Osteoblast (primary cell): ENCODE data around the gene SCGB2B2. TPM values are rescaled to one million over a fixed set of nuclear protein-coding genes. Genes with fewer than 3 reads are reported as not detected.

ENCODE experiments used
- DNase-seq: peaks from one replicate; pipeline ENCODE4 v3.0.0; 2011; ENCODE audit warnings: low spot score, mixed read lengths; ENCODE audit not compliant: insufficient read length; ENCODE audit errors: missing footprints
- H2AFZ ChIP-seq: 2 replicates; pipeline ENCODE4 v1.6.0; 2011; ENCODE audit warnings: mild to moderate bottlenecking, low read length
- H3K27ac ChIP-seq: 2 replicates; pipeline ENCODE4 v1.5.1; 2011; ENCODE audit warnings: mild to moderate bottlenecking, low read depth, low read length, moderate library complexity
- H3K27me3 ChIP-seq: 2 replicates; pipeline ENCODE4 v1.6.0; 2012; ENCODE audit warnings: mild to moderate bottlenecking, control low read depth, inconsistent platforms, low read length, moderate library complexity; ENCODE audit not compliant: insufficient read depth
- H3K36me3 ChIP-seq: 2 replicates; pipeline ENCODE4 v1.5.1; 2011; ENCODE audit warnings: mild to moderate bottlenecking, low read length, control low read depth, moderate library complexity; ENCODE audit not compliant: insufficient read depth
- H3K4me1 ChIP-seq: 2 replicates; pipeline ENCODE4 v1.5.1; 2011; ENCODE audit warnings: mild to moderate bottlenecking, low read length, control low read depth, moderate library complexity; ENCODE audit not compliant: insufficient read depth
- H3K4me2 ChIP-seq: 2 replicates; pipeline ENCODE4 v1.6.0; 2011; ENCODE audit warnings: mild to moderate bottlenecking, low read length; ENCODE audit not compliant: insufficient read depth
- H3K4me3 ChIP-seq: fragments of 200-600 bp; sonication (generic); 3 replicates; pipeline ENCODE4 v1.5.1; 2012; ENCODE audit warnings: mild to moderate bottlenecking, low read length, inconsistent platforms; ENCODE audit not compliant: insufficient read depth
- H3K79me2 ChIP-seq: 2 replicates; pipeline ENCODE4 v1.6.0; 2012; ENCODE audit warnings: mild to moderate bottlenecking, low read length, control low read depth, inconsistent platforms; ENCODE audit not compliant: insufficient read depth
- H3K9me3 ChIP-seq: 2 replicates; pipeline ENCODE4 v1.5.1; 2011; ENCODE audit warnings: low read depth, low read length, control low read depth
- H4K20me1 ChIP-seq: 2 replicates; pipeline ENCODE4 v1.6.0; 2012; ENCODE audit warnings: mild to moderate bottlenecking, low read length, control low read depth; ENCODE audit not compliant: insufficient read depth
- small RNA-seq: library from RNA; depleted of rRNA; stranded (forward); fragments of <200 nt; gene quantifications from one replicate; pipeline ENCODE3, GENCODE V24; 2012
- total RNA-seq: library from RNA; depleted of rRNA; stranded (reverse); fragments of >200 nt; gene quantifications from 2 replicates; pipeline ENCODE4 v1.2.3, GENCODE V29; 2012
- TF ChIP-seq, protein P1 (sequence below): IDR thresholded peaks from 2 replicates; pipeline ENCODE4 v1.5.1; 2011; ENCODE audit warnings: mild to moderate bottlenecking, low read depth, low read length, moderate library complexity; ENCODE audit errors: extremely low read depth

The SCGB2B2 gene
- total RNA-seq, 1 donor: 0.36 TPM

DNA sequence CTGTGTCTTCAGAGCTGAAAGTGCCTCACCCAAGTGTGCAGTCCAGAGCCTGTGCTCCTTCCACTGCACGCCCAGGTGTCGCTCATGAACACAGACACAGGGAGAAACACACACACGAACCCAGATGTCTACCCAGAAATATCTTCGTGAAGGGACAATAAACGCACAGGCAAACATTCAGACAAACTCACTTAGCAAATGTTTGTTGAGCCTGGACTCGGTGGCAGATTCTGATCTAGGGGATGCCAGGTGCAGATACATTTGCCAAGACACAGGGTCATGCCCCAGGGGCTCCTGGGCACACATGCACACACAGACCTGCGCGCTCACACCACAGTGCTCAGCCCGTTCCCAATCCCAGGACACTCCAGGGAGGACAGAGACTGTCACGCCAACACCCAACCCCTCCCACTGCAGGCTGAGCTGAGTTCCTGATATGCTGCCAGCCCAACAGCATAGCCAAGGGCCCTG is 31.9 kb downstream of the SCGB2B2 start:
- Histone ChIP-seq H3K4me3 (no peak overlapping the region), H3K79me2 (no peaks in the 10 kb centered on the region), H3K27ac (no peak overlapping the region), H3K4me2 (no peak overlapping the region), H3K27me3 (no peaks in the 10 kb centered on the region), H3K9me3 (no peaks in the 10 kb centered on the region), H3K4me1 (no peaks in the 10 kb centered on the region), H4K20me1 (no peaks in the 10 kb centered on the region), H3K36me3 (no peaks in the 10 kb centered on the region), H2AFZ (no peak overlapping the region)
- no peak for DNase-seq
- TF ChIP-seq, protein P1, sequence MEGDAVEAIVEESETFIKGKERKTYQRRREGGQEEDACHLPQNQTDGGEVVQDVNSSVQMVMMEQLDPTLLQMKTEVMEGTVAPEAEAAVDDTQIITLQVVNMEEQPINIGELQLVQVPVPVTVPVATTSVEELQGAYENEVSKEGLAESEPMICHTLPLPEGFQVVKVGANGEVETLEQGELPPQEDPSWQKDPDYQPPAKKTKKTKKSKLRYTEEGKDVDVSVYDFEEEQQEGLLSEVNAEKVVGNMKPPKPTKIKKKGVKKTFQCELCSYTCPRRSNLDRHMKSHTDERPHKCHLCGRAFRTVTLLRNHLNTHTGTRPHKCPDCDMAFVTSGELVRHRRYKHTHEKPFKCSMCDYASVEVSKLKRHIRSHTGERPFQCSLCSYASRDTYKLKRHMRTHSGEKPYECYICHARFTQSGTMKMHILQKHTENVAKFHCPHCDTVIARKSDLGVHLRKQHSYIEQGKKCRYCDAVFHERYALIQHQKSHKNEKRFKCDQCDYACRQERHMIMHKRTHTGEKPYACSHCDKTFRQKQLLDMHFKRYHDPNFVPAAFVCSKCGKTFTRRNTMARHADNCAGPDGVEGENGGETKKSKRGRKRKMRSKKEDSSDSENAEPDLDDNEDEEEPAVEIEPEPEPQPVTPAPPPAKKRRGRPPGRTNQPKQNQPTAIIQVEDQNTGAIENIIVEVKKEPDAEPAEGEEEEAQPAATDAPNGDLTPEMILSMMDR: no peak

DNA sequence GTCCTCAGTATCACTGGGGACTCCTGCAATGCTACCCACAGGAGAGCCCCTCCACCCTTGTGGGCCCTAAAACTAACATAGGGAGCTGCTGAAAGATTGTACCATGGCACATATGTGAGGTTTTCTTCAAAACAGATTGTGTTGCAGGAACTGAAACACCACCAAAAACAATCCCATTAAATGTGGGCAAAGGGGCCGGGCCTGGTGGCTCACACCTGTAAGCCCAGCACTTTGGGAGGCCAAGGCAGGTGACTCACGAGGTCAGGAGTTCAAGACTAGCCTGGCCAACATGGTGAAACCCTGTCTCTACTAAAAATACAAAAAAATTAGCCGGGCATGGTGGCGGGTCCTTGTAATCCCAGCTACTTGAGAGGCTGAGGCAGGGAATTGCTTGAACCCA is 34.7 kb downstream of the SCGB2B2 start:
- TF ChIP-seq, protein P1: no peak
- no peaks in the 10 kb centered on the region for H3K36me3 ChIP-seq
- no peaks in the 10 kb centered on the region for H3K4me1 ChIP-seq
- no peak overlapping the region for H2AFZ ChIP-seq
- H4K20me1 ChIP-seq: no peaks in the 10 kb centered on the region
- no peak overlapping the region for H3K4me2 ChIP-seq
- no peaks in the 10 kb centered on the region for H3K79me2 ChIP-seq
- H3K9me3 ChIP-seq: no peaks in the 10 kb centered on the region
- no peak for DNase-seq
- H3K27me3 ChIP-seq: no peaks in the 10 kb centered on the region
- no peak overlapping the region for H3K4me3 ChIP-seq
- no peak overlapping the region for H3K27ac ChIP-seq

DNA sequence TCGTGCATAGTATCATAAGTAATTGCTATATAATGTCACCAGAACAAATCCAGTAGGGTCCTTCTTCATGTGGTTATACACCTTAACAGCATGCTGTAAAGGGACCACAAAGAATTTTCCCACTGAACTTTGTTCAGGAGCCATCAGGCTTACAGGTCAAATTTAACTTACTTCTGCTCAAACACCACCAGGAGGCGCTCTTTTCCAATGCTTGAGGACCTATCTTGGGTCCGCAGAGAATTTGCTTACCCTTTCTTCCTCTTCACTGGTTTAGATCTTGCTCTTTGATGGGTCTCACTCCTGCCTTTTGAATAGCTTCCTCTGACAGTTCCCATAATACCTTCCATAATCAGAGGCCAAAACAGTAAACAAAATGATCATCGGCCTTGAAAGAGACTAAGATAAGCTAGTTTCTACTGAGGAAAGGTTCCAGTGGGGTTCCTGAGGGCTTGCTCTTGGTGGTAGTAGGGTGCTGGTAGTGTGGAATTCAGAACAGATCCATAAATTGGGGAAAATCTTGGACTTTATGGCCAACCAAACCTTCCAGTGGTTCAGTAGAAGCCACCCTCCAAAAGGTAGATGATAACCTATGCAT is 37.4 kb downstream of the SCGB2B2 start:
- H3K4me1 ChIP-seq: no peaks in the 10 kb centered on the region
- no peak overlapping the region for H3K4me2 ChIP-seq
- no peak overlapping the region for H3K27ac ChIP-seq
- no peaks in the 10 kb centered on the region for H3K79me2 ChIP-seq
- no peaks in the 10 kb centered on the region for H3K36me3 ChIP-seq
- H3K9me3 ChIP-seq: peaks cover 17% of the 10 kb centered on the region
- TF ChIP-seq, protein P1: peak; percentile 74
- no peak overlapping the region for H3K4me3 ChIP-seq
- DNase-seq: no peak
- H3K27me3 ChIP-seq: no peaks in the 10 kb centered on the region
- H4K20me1 ChIP-seq: no peaks in the 10 kb centered on the region
- H2AFZ ChIP-seq: no peak overlapping the region

DNA sequence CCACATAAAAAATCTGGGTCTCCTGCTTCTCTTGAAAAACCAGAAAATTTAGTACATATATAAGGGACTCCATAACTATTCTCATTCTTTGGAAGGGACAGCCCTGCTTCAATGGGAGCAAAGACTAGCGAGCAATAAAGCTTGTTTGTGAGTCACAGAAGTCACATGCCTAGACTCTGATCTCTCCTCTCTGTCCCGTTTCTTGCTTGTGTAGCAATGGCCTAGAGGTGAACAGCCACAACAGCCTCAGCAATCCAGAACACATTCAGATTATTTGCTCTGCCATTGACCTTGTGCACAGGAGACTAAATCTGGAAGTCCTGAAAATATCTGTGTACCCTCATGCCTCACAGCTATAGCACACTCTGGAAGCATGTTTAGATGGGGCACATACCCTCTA is 43.2 kb downstream of the SCGB2B2 start:
- H3K4me2 ChIP-seq: no peak overlapping the region
- H3K4me3 ChIP-seq: no peak overlapping the region
- H3K36me3 ChIP-seq: no peaks in the 10 kb centered on the region
- H4K20me1 ChIP-seq: no peaks in the 10 kb centered on the region
- H3K27ac ChIP-seq: no peak overlapping the region
- DNase-seq: no peak
- no peaks in the 10 kb centered on the region for H3K27me3 ChIP-seq
- no peaks in the 10 kb centered on the region for H3K79me2 ChIP-seq
- peaks cover 27% of the 10 kb centered on the region for H3K9me3 ChIP-seq
- H3K4me1 ChIP-seq: no peaks in the 10 kb centered on the region
- H2AFZ ChIP-seq: no peak overlapping the region
- TF ChIP-seq, protein P1: no peak

Small RNAs within 50 kb of the gene (small RNA-seq; reads per million reads assigned to genes)
- not detected for gene RF00611

Other genes with a start within 250 kb of the SCGB2B2 start
- gene UBA2, start 248.8 kb downstream of the SCGB2B2 start, total RNA-seq: 112 and 121 TPM in 2 replicates
- gene WTIP, start 195.4 kb downstream of the SCGB2B2 start, total RNA-seq: 38.7 and 43.9 TPM in 2 replicates
- 19.2 and 19.4 TPM in 2 replicates for gene ZNF302, start 519 bp upstream of the SCGB2B2 start, total RNA-seq
- 19.7 and 23.2 TPM in 2 replicates for gene ZNF181, start 57.1 kb upstream of the SCGB2B2 start, total RNA-seq
- 5.3 and 8.0 TPM in 2 replicates for gene ZNF599, start 96.1 kb upstream of the SCGB2B2 start, total RNA-seq
- gene ZNF30, start 249.7 kb upstream of the SCGB2B2 start, total RNA-seq: 3.8 and 4.3 TPM in 2 replicates